Measurements from ENCODE around the gene CRHR2.

CRHR2 gene

GRCh38 chr7:30618080-30618676 is 64.1 kb downstream of the CRHR2 start:
- DNase-seq (ENCODE audit: low spot score): no peak

DNA sequence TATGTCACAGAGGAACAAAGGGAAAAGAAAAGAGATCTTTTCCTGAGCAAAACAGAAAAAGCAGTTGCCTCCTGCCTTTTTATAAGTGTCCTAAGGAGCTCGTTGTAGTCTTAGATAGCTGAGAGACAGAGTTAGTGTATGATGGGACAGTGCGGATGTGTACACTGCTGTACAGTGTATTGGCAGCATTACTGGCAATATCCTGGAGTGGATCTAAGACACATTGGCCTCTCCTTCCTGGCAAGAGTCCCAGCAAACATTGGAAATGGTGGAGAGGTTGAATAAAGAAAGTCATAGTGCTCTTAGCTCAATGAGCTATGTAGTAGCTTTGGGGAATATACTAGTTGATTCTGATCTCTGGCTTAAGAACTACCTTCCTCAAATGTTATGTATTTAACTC is 64.9 kb downstream of the CRHR2 start:
- DNase-seq (ENCODE audit: low spot score): no peak

DNA sequence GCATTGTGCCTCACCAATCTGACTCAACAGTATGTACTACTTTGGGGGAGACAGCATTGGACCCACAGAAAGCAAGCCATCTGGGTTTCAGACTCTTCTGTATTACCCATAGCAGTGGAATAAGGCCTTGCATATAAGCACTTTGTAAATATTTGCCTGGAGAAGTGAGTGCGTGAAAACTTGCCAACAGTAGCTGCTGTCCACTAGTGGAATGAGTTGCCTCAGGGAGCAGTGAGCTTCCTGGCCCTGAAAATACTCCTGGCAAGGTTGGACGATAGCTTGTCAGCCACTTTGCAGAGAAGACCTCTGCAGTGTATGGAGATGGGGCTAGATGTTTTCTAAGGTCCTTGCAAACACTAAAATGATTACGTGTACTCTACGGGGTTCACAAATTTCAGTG is 65.9 kb downstream of the CRHR2 start:
- DNase-seq (ENCODE audit: low spot score): no peak

GRCh38 chr7:30613366-30614325 is 68.6 kb downstream of the CRHR2 start:
- DNase-seq (ENCODE audit: low spot score): no peak

- no peak for DNase-seq (ENCODE audit: low spot score)
Observed at GRCh38 chr7:30612658-30613265, 69.5 kb downstream of the CRHR2 start.

GRCh38 chr7:30605832-30606231 is 76.4 kb downstream of the CRHR2 start:
- DNase-seq (ENCODE audit: low spot score): no peak

DNA sequence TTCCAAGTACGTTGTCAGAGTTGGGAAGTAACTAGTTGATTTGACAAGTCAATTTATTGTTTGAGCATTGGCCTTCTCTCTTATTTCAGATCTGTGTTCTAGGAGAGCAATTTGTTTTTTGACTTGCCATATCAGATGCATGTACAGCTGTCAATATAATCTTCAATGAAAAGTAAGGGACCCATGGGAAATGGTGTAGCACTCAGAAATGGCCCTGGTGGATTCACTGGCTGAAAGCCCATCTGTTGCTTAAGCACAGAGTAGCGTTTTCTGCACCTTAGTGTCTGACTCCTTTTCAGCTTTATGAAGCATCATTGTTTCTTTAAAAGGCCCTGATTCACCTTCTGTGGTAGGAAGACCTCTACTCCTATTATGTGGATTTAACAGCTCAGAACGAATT is 77.4 kb downstream of the CRHR2 start:
- DNase-seq (ENCODE audit: low spot score): peak; percentile 58

All from D341Med (cell line).